ENCODE results near the gene CD200R1. TPM values are rescaled to one million over a fixed set of nuclear protein-coding genes. Genes with fewer than 3 reads are reported as not detected.

Gene CD200R1
- total and polyA plus RNA-seq, 2 experiments from 2014 or later = 0.18 to 0.28 TPM

- TF ChIP-seq ZNF462 (CRISPR knock-in tag; IDR thresholded peaks at IDR 0.05) (peak; percentile 79), STAT1 (IDR thresholded peaks at IDR 0.05; ENCODE audit: unreplicated experiment) (no peak)
Observed at GRCh38 chr3:112894258-112894657, 80.6 kb downstream of the CD200R1 start (continued).

- H3K27ac ChIP-seq (ENCODE audit: low read depth) = no peak overlapping the region
- Mint-ChIP-seq H3K9me3 (peaks cover 6% of the 10 kb centered on the region; the same call in 2 of the 3 replicates), H3K4me1 (peaks cover 21% of the 10 kb centered on the region), H3K4me3 (no peak overlapping the region), H3K36me3 (ENCODE audit: low read depth) (peaks cover 7% of the 10 kb centered on the region; the same call in 2 of the 3 replicates), H3K27me3 (ENCODE audit: insufficient read depth, low read depth, poor library complexity) (peaks cover 1% of the 10 kb centered on the region), H3K27ac (no peak overlapping the region; the same call in 1 of the 2 replicates)
- no peak overlapping the region for H3K4me3 ChIP-seq
- peak; percentile 73; the same call in 2 of the 3 replicates for ATAC-seq
- H3K27me3 ChIP-seq (ENCODE audit: insufficient read depth) = no peaks in the 10 kb centered on the region
- H3K9me2 ChIP-seq (ENCODE audit: insufficient read depth) = no peaks in the 10 kb centered on the region; the same call in 1 of the 2 replicates
- no peaks in the 10 kb centered on the region for H3F3A ChIP-seq (replicated peaks; ENCODE audit: low read depth)
- no peak for DNase-seq (ENCODE audit: low spot score)
- H3K4me1 ChIP-seq (ENCODE audit: insufficient read depth) = peaks cover 13% of the 10 kb centered on the region; the same call in 1 of the 2 replicates
- H3K36me3 ChIP-seq (ENCODE audit: insufficient read depth) = no peaks in the 10 kb centered on the region
- H2AFZ ChIP-seq = peak overlapping the region; percentile 72
- H4K20me1 ChIP-seq (replicated peaks; ENCODE audit: insufficient read depth) = no peaks in the 10 kb centered on the region
- H3K4me2 ChIP-seq = peak overlapping the region; percentile 35; the same call in 1 of the 2 replicates
- no peaks in the 10 kb centered on the region for H3K79me2 ChIP-seq (replicated peaks; ENCODE audit: insufficient read depth)
- TF ChIP-seq NANOG (IDR thresholded peaks at IDR 0.05; ENCODE audit: borderline replicate concordance) (no peak), ETS1 (IDR thresholded peaks at IDR 0.05) (no peak), CREB1 (CRISPR knock-in tag; IDR thresholded peaks at IDR 0.05; ENCODE audit: low read depth) (no peak), ZNF114 (CRISPR knock-in tag; IDR thresholded peaks at IDR 0.05) (no peak), EZH2 (IDR thresholded peaks at IDR 0.05; ENCODE audit: low read depth, unreplicated experiment) (no peak), ZNF462 (CRISPR knock-in tag; IDR thresholded peaks at IDR 0.05) (no peak), POLR2AphosphoS5 (IDR thresholded peaks at IDR 0.05; ENCODE audit: low read depth) (no peak), ZNF331 (CRISPR knock-in tag; IDR thresholded peaks at IDR 0.05; ENCODE audit: low read depth) (no peak)
Observed at GRCh38 chr3:112889357-112889756, 85.5 kb downstream of the CD200R1 start.

Data from GM23338 (cell line).